ENCODE data around the gene BRD3OS. TPM values are rescaled to one million over a fixed set of nuclear protein-coding genes. Genes with fewer than 3 reads are reported as not detected.

The BRD3OS gene
- total and polyA plus RNA-seq, 2 experiments from 2014 or later: 9.2 to 16.0 TPM

DNA sequence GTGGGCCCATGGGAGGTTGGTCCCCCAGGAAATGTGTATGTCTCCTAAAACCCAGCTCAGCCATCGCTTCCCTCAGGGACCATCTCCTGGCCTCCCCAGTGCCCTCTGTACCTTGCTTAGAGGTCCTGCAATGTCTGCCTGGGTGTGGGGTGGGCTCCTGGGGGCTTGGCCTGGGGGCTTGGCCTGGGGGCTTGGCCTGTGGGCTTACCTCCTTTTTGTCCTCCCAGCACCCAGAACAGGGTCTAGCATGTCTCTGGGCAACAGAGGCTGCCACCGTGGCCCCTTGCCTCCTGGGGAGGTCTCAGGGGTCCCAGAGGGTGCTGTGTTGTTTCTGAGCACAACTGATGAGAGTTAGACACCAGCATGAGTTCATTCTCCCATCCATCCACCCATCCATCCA lies 22.5 kb upstream of the BRD3OS start:
- Mint-ChIP-seq H3K4me1 (no peaks in the 10 kb centered on the region), H3K27me3 (ENCODE audit: insufficient read depth, low read depth, poor library complexity) (peaks cover 2% of the 10 kb centered on the region), H3K36me3 (ENCODE audit: low read depth) (no peaks in the 10 kb centered on the region; the same call in 2 of the 3 replicates), H3K4me3 (no peak overlapping the region), H3K27ac (no peak overlapping the region), H3K9me3 (peaks cover 5% of the 10 kb centered on the region)
- Histone ChIP-seq H3K9me2 (ENCODE audit: insufficient read depth) (no peaks in the 10 kb centered on the region), H3K4me1 (ENCODE audit: insufficient read depth) (no peaks in the 10 kb centered on the region), H3K36me3 (ENCODE audit: insufficient read depth) (no peaks in the 10 kb centered on the region), H3K79me2 (replicated peaks; ENCODE audit: insufficient read depth) (no peaks in the 10 kb centered on the region), H3K4me2 (no peak overlapping the region), H4K20me1 (replicated peaks; ENCODE audit: insufficient read depth) (no peaks in the 10 kb centered on the region), H2AFZ (no peak overlapping the region), H3K27me3 (ENCODE audit: insufficient read depth) (no peaks in the 10 kb centered on the region), H3K4me3 (no peak overlapping the region), H3F3A (replicated peaks; ENCODE audit: low read depth) (no peaks in the 10 kb centered on the region), H3K27ac (ENCODE audit: low read depth) (no peak overlapping the region)
- DNase-seq (ENCODE audit: low spot score) (no peak), ATAC-seq (no peak)
- TF ChIP-seq NANOG (IDR thresholded peaks at IDR 0.05; ENCODE audit: borderline replicate concordance): no peak
- no peak for TF ChIP-seq EZH2 (IDR thresholded peaks at IDR 0.05; ENCODE audit: low read depth, unreplicated experiment)

DNA sequence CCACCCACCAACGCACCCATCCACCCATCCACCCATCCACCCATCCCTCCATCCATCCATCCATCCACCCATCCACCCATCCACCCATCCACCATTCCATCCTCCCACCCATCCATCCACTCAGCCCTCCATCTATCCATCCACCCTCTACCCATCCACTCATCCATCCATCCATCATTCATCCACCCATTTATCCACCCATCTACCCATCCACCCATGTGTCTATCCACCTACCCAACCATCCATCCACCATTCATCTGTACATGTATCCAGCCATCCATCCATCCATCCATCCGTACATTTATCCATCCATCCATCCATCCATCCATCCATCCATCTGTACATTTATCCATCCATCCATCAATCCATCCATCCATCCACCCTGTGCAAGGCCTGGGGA lies 22.0 kb upstream of the BRD3OS start:
- H4K20me1 ChIP-seq (replicated peaks; ENCODE audit: insufficient read depth): no peaks in the 10 kb centered on the region
- H3K36me3 ChIP-seq (ENCODE audit: insufficient read depth): no peaks in the 10 kb centered on the region
- DNase-seq (ENCODE audit: low spot score): no peak
- no peak for ATAC-seq
- H3F3A ChIP-seq (replicated peaks; ENCODE audit: low read depth): no peaks in the 10 kb centered on the region
- no peaks in the 10 kb centered on the region for H3K4me1 Mint-ChIP-seq
- no peak overlapping the region for H3K4me2 ChIP-seq
- H3K9me2 ChIP-seq (ENCODE audit: insufficient read depth): no peaks in the 10 kb centered on the region
- H3K4me3 ChIP-seq: no peak overlapping the region
- H3K4me3 Mint-ChIP-seq: no peak overlapping the region
- H3K27ac ChIP-seq (ENCODE audit: low read depth): no peak overlapping the region
- H3K27ac Mint-ChIP-seq: no peak overlapping the region
- no peaks in the 10 kb centered on the region for H3K27me3 ChIP-seq (ENCODE audit: insufficient read depth)
- TF ChIP-seq NANOG (IDR thresholded peaks at IDR 0.05; ENCODE audit: borderline replicate concordance): no peak
- TF ChIP-seq POLR2AphosphoS5 (IDR thresholded peaks at IDR 0.05; ENCODE audit: low read depth): no peak
- TF ChIP-seq, protein P1, sequence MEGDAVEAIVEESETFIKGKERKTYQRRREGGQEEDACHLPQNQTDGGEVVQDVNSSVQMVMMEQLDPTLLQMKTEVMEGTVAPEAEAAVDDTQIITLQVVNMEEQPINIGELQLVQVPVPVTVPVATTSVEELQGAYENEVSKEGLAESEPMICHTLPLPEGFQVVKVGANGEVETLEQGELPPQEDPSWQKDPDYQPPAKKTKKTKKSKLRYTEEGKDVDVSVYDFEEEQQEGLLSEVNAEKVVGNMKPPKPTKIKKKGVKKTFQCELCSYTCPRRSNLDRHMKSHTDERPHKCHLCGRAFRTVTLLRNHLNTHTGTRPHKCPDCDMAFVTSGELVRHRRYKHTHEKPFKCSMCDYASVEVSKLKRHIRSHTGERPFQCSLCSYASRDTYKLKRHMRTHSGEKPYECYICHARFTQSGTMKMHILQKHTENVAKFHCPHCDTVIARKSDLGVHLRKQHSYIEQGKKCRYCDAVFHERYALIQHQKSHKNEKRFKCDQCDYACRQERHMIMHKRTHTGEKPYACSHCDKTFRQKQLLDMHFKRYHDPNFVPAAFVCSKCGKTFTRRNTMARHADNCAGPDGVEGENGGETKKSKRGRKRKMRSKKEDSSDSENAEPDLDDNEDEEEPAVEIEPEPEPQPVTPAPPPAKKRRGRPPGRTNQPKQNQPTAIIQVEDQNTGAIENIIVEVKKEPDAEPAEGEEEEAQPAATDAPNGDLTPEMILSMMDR (conservative IDR thresholded peaks at IDR 0.05; ENCODE audit: low read depth in 2 of 2): no peak
- no peak for TF ChIP-seq STAT1 (IDR thresholded peaks at IDR 0.05; ENCODE audit: unreplicated experiment)
- TF ChIP-seq, protein P2, sequence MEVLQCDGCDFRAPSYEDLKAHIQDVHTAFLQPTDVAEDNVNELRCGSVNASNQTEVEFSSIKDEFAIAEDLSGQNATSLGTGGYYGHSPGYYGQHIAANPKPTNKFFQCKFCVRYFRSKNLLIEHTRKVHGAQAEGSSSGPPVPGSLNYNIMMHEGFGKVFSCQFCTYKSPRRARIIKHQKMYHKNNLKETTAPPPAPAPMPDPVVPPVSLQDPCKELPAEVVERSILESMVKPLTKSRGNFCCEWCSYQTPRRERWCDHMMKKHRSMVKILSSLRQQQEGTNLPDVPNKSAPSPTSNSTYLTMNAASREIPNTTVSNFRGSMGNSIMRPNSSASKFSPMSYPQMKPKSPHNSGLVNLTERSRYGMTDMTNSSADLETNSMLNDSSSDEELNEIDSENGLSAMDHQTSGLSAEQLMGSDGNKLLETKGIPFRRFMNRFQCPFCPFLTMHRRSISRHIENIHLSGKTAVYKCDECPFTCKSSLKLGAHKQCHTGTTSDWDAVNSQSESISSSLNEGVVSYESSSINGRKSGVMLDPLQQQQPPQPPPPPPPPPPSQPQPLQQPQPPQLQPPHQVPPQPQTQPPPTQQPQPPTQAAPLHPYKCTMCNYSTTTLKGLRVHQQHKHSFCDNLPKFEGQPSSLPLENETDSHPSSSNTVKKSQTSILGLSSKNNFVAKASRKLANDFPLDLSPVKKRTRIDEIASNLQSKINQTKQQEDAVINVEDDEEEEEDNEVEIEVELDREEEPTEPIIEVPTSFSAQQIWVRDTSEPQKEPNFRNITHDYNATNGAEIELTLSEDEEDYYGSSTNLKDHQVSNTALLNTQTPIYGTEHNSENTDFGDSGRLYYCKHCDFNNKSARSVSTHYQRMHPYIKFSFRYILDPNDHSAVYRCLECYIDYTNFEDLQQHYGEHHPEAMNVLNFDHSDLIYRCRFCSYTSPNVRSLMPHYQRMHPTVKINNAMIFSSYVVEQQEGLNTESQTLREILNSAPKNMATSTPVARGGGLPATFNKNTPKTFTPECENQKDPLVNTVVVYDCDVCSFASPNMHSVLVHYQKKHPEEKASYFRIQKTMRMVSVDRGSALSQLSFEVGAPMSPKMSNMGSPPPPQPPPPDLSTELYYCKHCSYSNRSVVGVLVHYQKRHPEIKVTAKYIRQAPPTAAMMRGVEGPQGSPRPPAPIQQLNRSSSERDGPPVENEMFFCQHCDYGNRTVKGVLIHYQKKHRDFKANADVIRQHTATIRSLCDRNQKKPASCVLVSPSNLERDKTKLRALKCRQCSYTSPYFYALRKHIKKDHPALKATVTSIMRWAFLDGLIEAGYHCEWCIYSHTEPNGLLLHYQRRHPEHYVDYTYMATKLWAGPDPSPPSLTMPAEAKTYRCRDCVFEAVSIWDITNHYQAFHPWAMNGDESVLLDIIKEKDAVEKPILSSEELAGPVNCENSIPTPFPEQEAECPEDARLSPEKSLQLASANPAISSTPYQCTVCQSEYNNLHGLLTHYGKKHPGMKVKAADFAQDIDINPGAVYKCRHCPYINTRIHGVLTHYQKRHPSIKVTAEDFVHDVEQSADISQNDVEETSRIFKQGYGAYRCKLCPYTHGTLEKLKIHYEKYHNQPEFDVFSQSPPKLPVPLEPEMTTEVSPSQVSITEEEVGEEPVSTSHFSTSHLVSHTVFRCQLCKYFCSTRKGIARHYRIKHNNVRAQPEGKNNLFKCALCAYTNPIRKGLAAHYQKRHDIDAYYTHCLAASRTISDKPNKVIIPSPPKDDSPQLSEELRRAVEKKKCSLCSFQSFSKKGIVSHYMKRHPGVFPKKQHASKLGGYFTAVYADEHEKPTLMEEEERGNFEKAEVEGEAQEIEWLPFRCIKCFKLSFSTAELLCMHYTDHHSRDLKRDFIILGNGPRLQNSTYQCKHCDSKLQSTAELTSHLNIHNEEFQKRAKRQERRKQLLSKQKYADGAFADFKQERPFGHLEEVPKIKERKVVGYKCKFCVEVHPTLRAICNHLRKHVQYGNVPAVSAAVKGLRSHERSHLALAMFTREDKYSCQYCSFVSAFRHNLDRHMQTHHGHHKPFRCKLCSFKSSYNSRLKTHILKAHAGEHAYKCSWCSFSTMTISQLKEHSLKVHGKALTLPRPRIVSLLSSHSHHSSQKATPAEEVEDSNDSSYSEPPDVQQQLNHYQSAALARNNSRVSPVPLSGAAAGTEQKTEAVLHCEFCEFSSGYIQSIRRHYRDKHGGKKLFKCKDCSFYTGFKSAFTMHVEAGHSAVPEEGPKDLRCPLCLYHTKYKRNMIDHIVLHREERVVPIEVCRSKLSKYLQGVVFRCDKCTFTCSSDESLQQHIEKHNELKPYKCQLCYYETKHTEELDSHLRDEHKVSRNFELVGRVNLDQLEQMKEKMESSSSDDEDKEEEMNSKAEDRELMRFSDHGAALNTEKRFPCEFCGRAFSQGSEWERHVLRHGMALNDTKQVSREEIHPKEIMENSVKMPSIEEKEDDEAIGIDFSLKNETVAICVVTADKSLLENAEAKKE (CRISPR knock-in tag; IDR thresholded peaks at IDR 0.05): no peak
- TF ChIP-seq ZNF331 (CRISPR knock-in tag; IDR thresholded peaks at IDR 0.05; ENCODE audit: low read depth): no peak
- peaks cover 5% of the 10 kb centered on the region for H3K9me3 Mint-ChIP-seq
- H3K4me1 ChIP-seq (ENCODE audit: insufficient read depth): no peaks in the 10 kb centered on the region
- no peaks in the 10 kb centered on the region; the same call in 2 of the 3 replicates for H3K36me3 Mint-ChIP-seq (ENCODE audit: low read depth)
- no peaks in the 10 kb centered on the region for H3K79me2 ChIP-seq (replicated peaks; ENCODE audit: insufficient read depth)
- H3K27me3 Mint-ChIP-seq (ENCODE audit: insufficient read depth, low read depth, poor library complexity): peaks cover 2% of the 10 kb centered on the region
- H2AFZ ChIP-seq: no peak overlapping the region
